Stimulated activated CD4-positive, alpha-beta T cell treated with anti-CD3 and anti-CD28 coated beads, Interleukin-1b, Interleukin-23, amount 100 ng/mL, for 4 hours (primary cell): ENCODE data around the gene MAP1B.
"Not testable (repeated sequence)": the region's sequence is repeated elsewhere in the genome, so short reads cannot be mapped to it uniquely, and the experiment has no call there.

Experiments
- DNase-seq, 2 donors: peaks; one replicate each; pipeline ENCODE4 v3.0.0-alpha.2; 2020; ENCODE audit warnings: low read depth in 2 of 2

Gene MAP1B

DNA sequence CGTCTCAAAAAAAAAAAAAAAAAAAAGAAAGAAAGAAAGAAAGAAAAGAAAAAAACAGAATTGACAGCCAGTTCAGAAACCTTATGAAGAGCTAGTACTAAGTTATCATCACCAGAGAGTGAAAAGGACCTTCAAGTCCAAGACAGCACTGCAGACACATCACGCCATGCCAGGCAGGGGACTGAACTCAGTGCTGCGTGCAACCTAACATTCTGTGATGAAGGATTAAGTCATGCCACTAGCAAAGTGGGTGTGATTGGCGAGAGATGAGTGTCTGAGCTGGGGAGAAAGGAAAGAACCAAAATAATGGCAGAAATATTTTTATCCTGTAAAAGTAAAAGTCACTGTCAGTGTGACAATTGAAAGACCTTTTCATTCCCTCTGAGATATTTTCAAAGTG is 54.7 kb downstream of the MAP1B start:
- DNase-seq = no peak

DNA sequence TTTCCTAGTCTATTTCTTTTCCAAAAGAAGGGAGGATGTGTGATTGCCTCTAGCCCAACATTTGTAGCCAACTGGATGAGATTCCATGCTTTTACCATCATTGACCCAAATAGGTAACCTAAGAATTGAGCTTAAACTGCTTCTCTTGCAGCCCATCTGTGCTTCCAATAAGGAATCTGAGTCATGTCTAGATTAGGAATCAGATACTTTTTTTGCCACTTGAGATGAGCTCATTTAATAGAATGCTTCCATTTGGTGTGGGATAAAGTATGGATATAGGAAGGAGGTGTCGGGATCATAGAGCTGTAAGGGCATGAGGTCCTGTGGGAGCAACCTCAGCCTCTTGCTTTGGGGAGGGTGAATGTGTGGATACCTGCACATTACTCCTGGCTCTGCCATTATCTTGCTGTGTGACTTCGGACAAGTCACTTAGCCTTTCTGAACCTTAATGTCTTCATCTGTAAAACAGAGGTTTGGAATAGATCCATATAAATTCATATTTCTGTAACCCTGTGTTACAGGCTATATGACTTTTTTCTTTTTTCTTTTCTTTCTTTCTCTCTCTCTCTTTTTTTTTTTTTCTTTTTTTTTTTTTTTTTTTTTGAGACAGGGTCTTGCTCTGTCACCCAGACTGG is 56.2 kb downstream of the MAP1B start:
- DNase-seq = no peak

- no peak for DNase-seq
Measured at GRCh38 chr5:72166070-72166979, 59.0 kb downstream of the MAP1B start.

GRCh38 chr5:72167257-72167656 is 60.0 kb downstream of the MAP1B start:
- no peak for DNase-seq

DNA sequence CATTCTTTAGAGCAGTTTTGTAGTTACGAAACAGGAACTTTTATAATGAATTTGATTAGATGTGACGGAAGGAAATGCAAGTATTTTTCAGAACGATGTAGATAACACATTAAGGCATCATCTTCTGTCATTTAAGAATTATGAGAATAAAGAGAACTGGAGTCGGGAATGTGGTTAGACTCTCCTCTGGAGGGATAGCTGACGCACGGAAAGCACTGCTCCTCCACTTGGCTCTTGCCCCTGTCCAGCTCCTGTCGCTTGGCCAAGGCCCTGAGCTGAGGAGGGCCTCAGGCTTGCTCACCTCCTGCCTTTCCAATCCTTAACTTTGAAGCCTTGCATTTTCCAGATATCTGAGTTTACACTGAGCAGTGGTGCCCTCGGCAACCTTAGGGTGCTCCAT is 60.5 kb downstream of the MAP1B start:
- no peak for DNase-seq

GRCh38 chr5:72170101-72170500 is 62.8 kb downstream of the MAP1B start:
- DNase-seq = no peak

- DNase-seq = not testable (repeated sequence)
Measured at GRCh38 chr5:72171181-72171580, 63.9 kb downstream of the MAP1B start.

DNA sequence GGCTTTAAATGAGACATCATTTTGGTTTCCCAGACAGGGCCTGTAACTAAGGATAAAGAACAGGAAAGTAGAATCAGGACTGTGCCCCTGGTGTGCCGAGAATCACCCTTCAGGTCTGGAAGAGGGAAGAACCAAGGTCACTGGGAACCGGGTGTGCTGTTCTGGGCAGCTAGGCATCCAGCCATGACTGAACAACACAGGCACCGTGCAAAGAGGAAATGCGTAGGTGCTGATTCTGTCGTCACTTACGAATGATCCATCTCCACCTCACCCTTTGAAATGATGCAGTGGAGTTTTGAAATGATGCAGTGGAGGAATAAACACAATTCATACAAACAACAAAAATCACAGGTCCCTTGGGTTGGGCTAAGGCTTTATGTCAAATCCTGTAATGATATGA is 64.4 kb downstream of the MAP1B start:
- no peak for DNase-seq

DNA sequence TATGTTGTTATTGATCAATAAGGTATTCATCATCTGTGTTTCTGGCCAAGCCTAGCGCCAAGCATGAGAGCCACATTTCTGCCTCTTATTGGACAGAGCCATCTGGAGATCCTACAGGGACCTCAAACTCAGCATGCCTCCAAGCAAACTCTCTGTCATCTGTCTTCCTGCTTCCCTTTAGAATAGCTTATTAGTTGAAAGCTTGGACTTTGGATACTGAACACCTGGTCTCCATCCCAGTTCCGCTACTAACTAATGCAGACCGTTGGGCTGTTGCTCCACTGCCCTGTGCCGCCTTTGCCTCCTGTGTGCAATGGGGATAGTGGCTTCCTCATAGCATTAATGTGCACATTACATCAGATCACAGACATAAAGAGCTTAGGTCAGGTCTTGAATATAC is 65.5 kb downstream of the MAP1B start:
- DNase-seq = no peak

DNA sequence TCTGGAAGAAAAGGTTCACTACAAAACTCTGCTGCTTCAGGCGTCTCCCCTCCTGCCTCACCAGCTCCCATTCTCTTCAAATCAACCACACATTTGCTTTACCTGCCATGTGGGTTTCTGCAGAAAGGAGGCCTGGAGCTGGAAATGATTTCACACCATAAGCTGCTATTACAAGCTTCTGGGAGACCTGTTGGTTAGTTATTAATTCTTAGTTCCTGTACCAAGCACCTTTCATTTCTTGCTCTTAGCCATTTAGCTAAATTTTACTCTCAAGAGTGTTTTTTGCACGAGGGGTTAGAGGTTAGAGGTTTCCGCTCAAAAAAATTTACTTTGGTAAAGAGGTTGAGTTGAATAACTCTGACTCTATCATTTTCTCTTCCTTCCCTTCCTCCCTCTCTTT is 70.3 kb downstream of the MAP1B start:
- DNase-seq = no peak

GRCh38 chr5:72179028-72179815 is 71.9 kb downstream of the MAP1B start:
- no peak for DNase-seq

GRCh38 chr5:72179816-72180440 is 72.7 kb downstream of the MAP1B start:
- no peak for DNase-seq

DNA sequence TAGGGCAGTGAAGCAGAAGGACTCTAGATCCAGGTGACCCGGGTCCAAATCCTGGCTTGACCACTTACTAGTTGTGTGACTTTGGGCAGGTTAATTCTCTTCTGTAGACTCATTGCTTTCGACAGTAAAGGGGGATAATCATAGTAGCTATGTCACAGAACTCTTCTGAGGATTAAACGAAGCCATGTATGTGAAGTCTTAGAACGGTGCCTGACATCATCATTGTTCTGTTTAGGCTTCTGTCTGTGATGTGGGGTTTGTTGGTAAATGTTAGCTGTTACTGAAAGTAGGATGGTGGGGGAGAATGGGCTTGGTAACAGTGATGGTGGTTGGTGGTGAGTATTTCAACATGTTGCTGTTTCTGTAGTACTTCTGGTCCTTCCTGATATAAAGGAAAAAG is 73.7 kb downstream of the MAP1B start:
- DNase-seq = no peak

GRCh38 chr5:72182686-72183085 is 75.4 kb downstream of the MAP1B start:
- DNase-seq = no peak

GRCh38 chr5:72183101-72183520 is 75.8 kb downstream of the MAP1B start:
- DNase-seq = no peak

DNA sequence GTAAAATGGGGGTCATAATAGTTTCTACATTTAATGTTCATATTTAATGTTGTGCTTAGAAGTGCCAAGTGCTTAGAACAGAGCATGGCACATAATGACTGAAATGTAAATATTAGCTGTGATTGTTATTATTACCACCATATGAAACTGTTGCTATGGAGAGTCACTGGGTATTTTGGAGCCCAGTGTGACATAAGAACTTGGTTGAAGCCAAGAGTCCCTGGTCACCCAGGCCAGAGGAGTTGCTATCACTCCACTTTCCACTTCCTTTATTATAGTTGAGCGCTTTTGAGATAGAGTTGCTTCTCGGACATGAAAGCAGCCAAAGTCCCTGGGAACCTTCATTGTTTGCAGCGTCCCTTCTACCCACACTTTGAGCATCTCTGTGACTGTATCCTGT is 77.1 kb downstream of the MAP1B start:
- DNase-seq = no peak

DNA sequence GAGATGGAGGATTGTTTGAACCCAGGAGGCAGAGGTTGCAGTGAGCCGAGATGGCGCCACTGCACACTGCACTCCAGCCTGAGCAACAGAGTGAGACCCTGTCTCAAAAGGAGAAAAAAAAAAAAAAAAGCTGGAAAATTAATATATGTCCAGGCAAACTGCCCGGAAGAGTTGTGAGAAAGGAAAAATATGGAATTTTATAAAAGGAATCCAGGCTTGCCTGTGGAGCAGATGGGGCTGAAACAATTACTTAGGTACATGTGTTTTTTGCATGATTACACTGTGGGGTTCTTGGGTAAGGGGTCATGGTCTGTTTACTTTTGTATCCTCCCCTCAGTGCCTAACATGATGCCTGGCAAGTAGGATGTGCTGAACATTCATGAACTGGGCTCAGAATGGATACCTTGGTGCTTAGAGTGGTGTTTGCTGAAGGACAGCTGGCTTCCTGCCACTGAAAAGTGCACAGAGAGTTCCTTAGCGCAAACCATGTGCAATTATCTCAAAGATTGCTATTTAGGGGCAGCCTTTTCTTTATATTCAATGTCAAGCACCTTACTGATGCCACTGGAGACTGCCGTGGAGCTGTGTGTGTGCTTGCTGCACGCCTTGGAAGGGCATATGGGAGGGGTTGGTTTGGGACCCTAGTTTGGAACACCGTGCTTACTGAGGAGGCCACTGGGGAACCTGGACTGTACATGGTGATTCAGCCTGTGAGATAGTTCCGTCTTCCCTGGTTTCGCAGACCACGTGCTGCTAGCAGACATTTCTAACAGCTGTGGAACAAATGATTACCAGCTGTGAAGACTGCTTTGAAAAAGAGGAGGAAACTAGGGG is 78.4 kb downstream of the MAP1B start:
- no peak for DNase-seq

GRCh38 chr5:72187388-72188075 is 80.3 kb downstream of the MAP1B start:
- DNase-seq = no peak

- no peak for DNase-seq
Measured at GRCh38 chr5:72188166-72188565, 80.9 kb downstream of the MAP1B start.

DNA sequence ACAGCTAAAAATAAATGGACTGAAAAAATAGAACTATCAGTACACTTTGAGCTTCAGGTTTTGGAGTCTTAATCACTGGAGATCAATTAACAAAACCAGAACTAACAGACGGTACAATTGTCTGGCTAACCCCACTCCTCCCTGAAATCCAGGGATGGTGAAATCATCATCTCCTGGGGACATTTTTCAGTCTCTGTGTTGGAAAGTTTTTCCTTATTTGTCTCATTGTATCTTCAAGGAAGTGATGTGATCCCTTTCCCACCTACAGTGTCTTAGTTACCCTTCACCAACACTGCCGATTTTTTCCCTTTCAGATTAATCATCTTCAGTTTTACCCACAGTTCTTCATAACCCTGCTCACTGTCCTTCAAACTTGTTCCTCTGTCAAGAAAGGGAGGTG is 81.9 kb downstream of the MAP1B start:
- DNase-seq = no peak

- no peak for DNase-seq
Measured at GRCh38 chr5:72191404-72191803, 84.1 kb downstream of the MAP1B start.
